Epithelial cell of proximal tubule (primary cell): ENCODE measurements around the gene RPS6KB1. TPM values are rescaled to one million over a fixed set of nuclear protein-coding genes. Genes with fewer than 3 reads are reported as not detected.
"Not testable (repeated sequence)": the region's sequence is repeated elsewhere in the genome, so short reads cannot be mapped to it uniquely, and the experiment has no call there.

ENCODE experiments used
- DNase-seq: peaks from one replicate; pipeline ENCODE4 v3.0.0-alpha.2; 2011; ENCODE audit warnings: low read depth
- H3K4me3 ChIP-seq: 2 replicates; pipeline ENCODE4 v1.5.1; 2011; ENCODE audit warnings: low read depth, mild to moderate bottlenecking, low read length
- CTCF ChIP-seq: conservative IDR thresholded peaks from 2 replicates; pipeline ENCODE4 v1.5.1; 2012; ENCODE audit warnings: low read depth, mild to moderate bottlenecking, low read length
- total RNA-seq: library from RNA; depleted of rRNA; stranded (reverse); fragments of >200 nt; gene quantifications from 2 replicates; pipeline ENCODE4 v1.2.3, GENCODE V29; 2015

Gene RPS6KB1
- total RNA-seq = 25.0 and 26.3 TPM in 2 replicates

- no peak for DNase-seq
Observed at GRCh38 chr17:59892924-59893675, at the start of gene RPS6KB1, which contains the start of gene TUBD1. Gene RPS6KB1 (plus strand): TSS chr17:59893121. CDS start chr17:59893185, 64 bp downstream. Gene TUBD1 (minus strand): TSS chr17:59892943. CDS start chr17:59891002, 1,941 bp downstream.

GRCh38 chr17:59844884-59845594, 47.9 kb upstream of the RPS6KB1 start:
- no peak overlapping the region for H3K4me3 ChIP-seq
- DNase-seq = no peak
- TF ChIP-seq CTCF = no peak

More at GRCh38 chr17:59892924-59893675, at the start of gene RPS6KB1, which contains the start of gene TUBD1:
- H3K4me3 ChIP-seq = peak within 1 kb of the TSS; percentile 83
- TF ChIP-seq CTCF = no peak

DNA sequence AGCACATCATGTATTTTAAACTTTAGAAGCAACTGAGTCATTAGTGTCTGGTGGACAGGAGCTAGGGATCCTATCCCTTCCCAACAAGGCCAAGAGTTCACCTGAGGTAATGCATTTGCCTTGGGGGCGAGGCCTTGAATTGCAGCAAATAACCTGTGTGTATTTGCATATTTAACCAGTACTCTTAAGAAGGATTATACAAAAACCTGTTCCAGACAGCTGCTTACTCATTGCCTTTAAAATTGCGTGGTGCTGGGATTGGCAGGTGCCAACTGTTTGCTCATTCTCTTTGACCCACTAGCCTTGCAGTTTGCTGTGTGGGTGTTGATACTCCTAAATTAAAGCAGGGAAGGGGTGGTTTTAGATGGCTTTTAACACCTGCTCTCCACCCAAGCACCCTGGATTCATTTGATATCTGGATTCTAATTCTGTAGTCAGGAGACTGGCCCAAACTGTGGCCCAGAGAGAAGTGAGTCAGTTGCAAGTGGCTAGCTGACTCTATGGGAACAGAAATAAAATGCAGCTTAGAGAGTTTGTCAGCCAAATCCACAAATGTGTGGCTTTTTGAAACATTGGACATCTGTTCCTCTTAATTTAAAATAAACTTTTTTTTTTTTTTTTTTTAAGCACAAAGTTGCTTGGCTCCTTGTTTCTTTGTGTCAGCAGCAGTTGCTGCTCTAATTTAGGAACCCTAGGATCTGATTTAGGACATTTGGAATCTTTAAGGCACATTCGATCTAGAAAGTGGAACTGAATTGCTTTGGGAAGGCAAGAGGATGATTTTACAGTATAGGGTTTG, 47.1 kb upstream of the RPS6KB1 start:
- DNase-seq = peak; percentile 92
- no peak for TF ChIP-seq CTCF
- peak overlapping the region; percentile 6 for H3K4me3 ChIP-seq

DNA sequence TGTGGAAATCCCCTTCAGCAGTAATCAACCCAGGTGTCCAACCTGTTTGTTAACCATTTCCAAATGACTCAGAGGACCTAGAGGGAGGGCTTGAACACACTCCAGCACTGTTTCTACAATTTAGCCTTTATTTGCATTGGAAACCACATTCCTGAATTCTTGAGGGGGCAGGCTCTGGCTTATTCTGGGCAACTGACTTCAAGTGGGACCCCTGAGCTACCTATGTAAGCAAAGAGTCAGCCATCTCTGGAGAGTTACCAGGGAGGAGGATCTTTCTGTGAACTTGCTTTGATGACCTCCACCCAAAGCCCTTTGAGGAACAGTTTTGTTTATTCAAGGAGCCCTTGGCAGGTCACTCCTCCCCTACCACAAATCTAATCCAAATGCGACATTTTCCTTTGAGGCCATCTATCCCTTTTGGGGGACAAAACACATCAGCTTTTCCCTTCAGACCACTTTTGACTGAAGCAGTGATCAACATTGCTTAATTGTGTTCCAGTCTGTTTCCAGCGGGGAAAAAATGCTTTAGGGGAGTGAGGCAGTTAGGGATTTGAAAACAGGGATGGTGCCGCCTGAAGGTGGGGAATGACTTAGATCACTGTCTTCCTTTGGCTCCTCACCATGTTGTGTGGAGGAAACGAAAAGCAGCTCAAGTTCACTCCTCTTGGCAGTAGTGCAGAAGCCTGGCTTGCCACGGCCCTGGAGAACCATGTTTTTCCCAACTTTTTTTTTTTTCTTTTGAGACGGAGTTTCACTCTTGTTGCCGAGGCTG, 46.3 kb upstream of the RPS6KB1 start:
- H3K4me3 ChIP-seq = no peak overlapping the region
- DNase-seq = peak; percentile 97
- no peak for TF ChIP-seq CTCF

GRCh38 chr17:59848385-59848668, 44.6 kb upstream of the RPS6KB1 start:
- no peak for TF ChIP-seq CTCF
- no peak for DNase-seq
- no peak overlapping the region for H3K4me3 ChIP-seq

GRCh38 chr17:59848778-59849177, 44.1 kb upstream of the RPS6KB1 start:
- no peak for DNase-seq
- H3K4me3 ChIP-seq = no peak overlapping the region
- TF ChIP-seq CTCF = no peak

- not testable (repeated sequence) for H3K4me3 ChIP-seq, DNase-seq
Observed at GRCh38 chr17:59850311-59850710, 42.6 kb upstream of the RPS6KB1 start.
